H9 (cell line): ENCODE measurements around the gene SCTR. TPM values are rescaled to one million over a fixed set of nuclear protein-coding genes. Genes with fewer than 3 reads are reported as not detected.

Experiments
- DNase-seq: peaks from one replicate; pipeline ENCODE4 v3.0.0-alpha.2; 2017
- H2AFZ ChIP-seq: one replicate; pipeline ENCODE4 v1.6.1; 2013; ENCODE audit warnings: mild to moderate bottlenecking, low read length, control low read depth, moderate library complexity
- H2AK5ac ChIP-seq: 2 replicates; pipeline ENCODE4 v1.6.1; 2013; ENCODE audit warnings: low read length, control low read depth, mixed read lengths; ENCODE audit not compliant: insufficient read length
- H2BK120ac ChIP-seq: one replicate; pipeline ENCODE4 v1.6.1; 2013; ENCODE audit warnings: low read depth, mild to moderate bottlenecking, low read length, control low read depth, inconsistent platforms; ENCODE audit not compliant: poor library complexity, severe bottlenecking
- H2BK12ac ChIP-seq: 2 replicates; pipeline ENCODE4 v1.6.1; 2013; ENCODE audit warnings: low read length, control low read depth, mixed read lengths, low read depth; ENCODE audit not compliant: insufficient read length
- H2BK15ac ChIP-seq: 2 replicates; pipeline ENCODE4 v1.6.1; 2013; ENCODE audit warnings: low read depth, low read length, control low read depth
- H2BK20ac ChIP-seq: one replicate; pipeline ENCODE4 v1.6.1; 2013; ENCODE audit warnings: low read depth, mild to moderate bottlenecking, low read length, control low read depth, inconsistent platforms; ENCODE audit not compliant: poor library complexity, severe bottlenecking
- H2BK5ac ChIP-seq: 2 replicates; pipeline ENCODE4 v1.6.1; 2013; ENCODE audit warnings: low read length, control low read depth, mixed read lengths; ENCODE audit not compliant: insufficient read length
- H3K14ac ChIP-seq: 2 replicates; pipeline ENCODE4 v1.6.1; 2013; ENCODE audit warnings: low read length, control low read depth; ENCODE audit not compliant: insufficient read depth
- H3K18ac ChIP-seq: 2 replicates; pipeline ENCODE4 v1.6.1; 2013; ENCODE audit warnings: low read depth, mild to moderate bottlenecking, mixed read lengths, low read length, control low read depth; ENCODE audit not compliant: insufficient read length
- H3K23ac ChIP-seq: 2 replicates; pipeline ENCODE4 v1.6.1; 2013; ENCODE audit warnings: low read length, control low read depth, mixed read lengths, low read depth; ENCODE audit not compliant: insufficient read length
- H3K23me2 ChIP-seq: 2 replicates; pipeline ENCODE4 v1.6.1; 2013; ENCODE audit warnings: low read depth, mild to moderate bottlenecking, mixed read lengths, low read length, control low read depth; ENCODE audit not compliant: insufficient read length, poor library complexity, severe bottlenecking
- H3K27ac ChIP-seq: 2 replicates; pipeline ENCODE4 v1.5.1; 2013; ENCODE audit warnings: low read length, control low read depth, mixed read lengths, low read depth; ENCODE audit not compliant: insufficient read length
- H3K27me3 ChIP-seq: 2 replicates; pipeline ENCODE4 v1.6.1; 2013; ENCODE audit warnings: low read length, control low read depth, inconsistent platforms; ENCODE audit not compliant: insufficient read depth
- H3K4ac ChIP-seq: 2 replicates; pipeline ENCODE4 v1.6.1; 2013; ENCODE audit warnings: low read depth, mild to moderate bottlenecking, control low read depth, inconsistent platforms, low read length, moderate library complexity
- H3K4me1 ChIP-seq: 2 replicates; pipeline ENCODE4 v1.6.1; 2013; ENCODE audit warnings: low read length, control low read depth, inconsistent platforms; ENCODE audit not compliant: insufficient read depth
- H3K4me2 ChIP-seq: 2 replicates; pipeline ENCODE4 v1.6.1; 2013; ENCODE audit warnings: low read length, control low read depth, mixed read lengths; ENCODE audit not compliant: insufficient read length, insufficient read depth
- H3K56ac ChIP-seq: 2 replicates; pipeline ENCODE4 v1.6.1; 2013; ENCODE audit warnings: low read depth, mild to moderate bottlenecking, mixed read lengths, low read length, control low read depth; ENCODE audit not compliant: insufficient read length
- H3K79me1 ChIP-seq: 2 replicates; pipeline ENCODE4 v1.6.1; 2013; ENCODE audit warnings: low read depth, mild to moderate bottlenecking, moderate library complexity, low read length, control low read depth, inconsistent platforms; ENCODE audit not compliant: insufficient read depth, poor library complexity, severe bottlenecking
- H3K79me2 ChIP-seq: 2 replicates; pipeline ENCODE4 v1.6.1; 2013; ENCODE audit warnings: low read length, control low read depth, inconsistent platforms; ENCODE audit not compliant: insufficient read depth
- H3K9ac ChIP-seq: 2 replicates; pipeline ENCODE4 v1.6.1; 2013; ENCODE audit warnings: low read length, control low read depth, mixed read lengths; ENCODE audit not compliant: insufficient read length; ENCODE audit errors: extremely low read depth
- H3K9me3 ChIP-seq: one replicate; pipeline ENCODE4 v1.6.1; 2013; ENCODE audit warnings: low read depth, low read length, inconsistent platforms; ENCODE audit not compliant: control insufficient read depth
- H3T11ph ChIP-seq: one replicate; pipeline ENCODE4 v1.6.1; 2013; ENCODE audit warnings: mild to moderate bottlenecking, low read length, control low read depth, inconsistent platforms
- H4K20me1 ChIP-seq: one replicate; pipeline ENCODE4 v1.6.1; 2013; ENCODE audit not compliant: control insufficient read depth, insufficient read length, insufficient read depth
- H4K5ac ChIP-seq: 2 replicates; pipeline ENCODE4 v1.6.1; 2013; ENCODE audit warnings: low read depth, mild to moderate bottlenecking, mixed read lengths, low read length, control low read depth; ENCODE audit not compliant: insufficient read length
- H4K8ac ChIP-seq: replicated peaks from 2 replicates; pipeline ENCODE4 v1.6.1; 2013; ENCODE audit warnings: low read length, control low read depth, mixed read lengths, low read depth; ENCODE audit not compliant: insufficient read length
- H4K91ac ChIP-seq: 2 replicates; pipeline ENCODE4 v1.6.1; 2013; ENCODE audit warnings: low read depth, mild to moderate bottlenecking, moderate library complexity, mixed read lengths, low read length, control low read depth; ENCODE audit not compliant: insufficient read length
- H3K27ac Mint-ChIP-seq, 3 experiments: 2 replicates in 2 of 3; 3 replicates in 1 of 3; pipeline ENCODE4 v1.8.0; 2020 to 2021; ENCODE audit warnings: mixed read lengths in 3 of 3, mild to moderate bottlenecking in 1 of 3, moderate library complexity in 1 of 3
- H3K27me3 Mint-ChIP-seq: 2 replicates; pipeline ENCODE4 v1.8.0; 2021; ENCODE audit warnings: low read depth, mild to moderate bottlenecking, moderate library complexity, mixed read lengths
- H3K36me3 Mint-ChIP-seq, 3 experiments: 2 replicates in 2 of 3; 3 replicates in 1 of 3; pipeline ENCODE4 v1.8.0; 2020 to 2021; ENCODE audit warnings: low read depth in 3 of 3, mixed read lengths in 3 of 3; ENCODE audit not compliant: insufficient read depth in 1 of 3
- H3K4me1 Mint-ChIP-seq, 2 experiments: 2 replicates each; pipeline ENCODE4 v1.8.0; 2020; ENCODE audit warnings: mixed read lengths in 2 of 2
- H3K4me3 Mint-ChIP-seq, 2 experiments: 2 replicates in 1 of 2; 3 replicates in 1 of 2; pipeline ENCODE4 v1.8.0; 2020 to 2021; ENCODE audit warnings: mild to moderate bottlenecking in 2 of 2, mixed read lengths in 2 of 2, moderate library complexity in 1 of 2
- H3K9me3 Mint-ChIP-seq, 2 experiments: 2 replicates in 1 of 2; 3 replicates in 1 of 2; pipeline ENCODE4 v1.8.0; 2020; ENCODE audit warnings: mild to moderate bottlenecking in 2 of 2, mixed read lengths in 2 of 2, moderate library complexity in 1 of 2
- WGBS: extraction: QIAGEN DNeasy Blood & Tissue Kit; methylation state at CpG from one replicate; pipeline ENCODE4 v1.1.7; 2013; ENCODE audit warnings: missing lambda C conversion rate, low lambda C conversion rate, mixed read lengths; ENCODE audit not compliant: insufficient read length; ENCODE audit errors: extremely low coverage; 5-methylcytosine and 5-hydroxymethylcytosine counted together
- total RNA-seq: library from RNA; stranded (reverse); gene quantifications from 2 replicates; pipeline ENCODE4 v1.2.1, GENCODE V29; 2021
- TF ChIP-seq, protein P1 (sequence below): fragments of 200-600 bp; sonication (generic); conservative IDR thresholded peaks from 3 replicates; pipeline ENCODE4 v1.8.0; 2021; ENCODE audit warnings: antibody characterized with exemption, mild to moderate bottlenecking

Gene SCTR
- total RNA-seq, 1 experiment from 2014 or later: not detected

DNA sequence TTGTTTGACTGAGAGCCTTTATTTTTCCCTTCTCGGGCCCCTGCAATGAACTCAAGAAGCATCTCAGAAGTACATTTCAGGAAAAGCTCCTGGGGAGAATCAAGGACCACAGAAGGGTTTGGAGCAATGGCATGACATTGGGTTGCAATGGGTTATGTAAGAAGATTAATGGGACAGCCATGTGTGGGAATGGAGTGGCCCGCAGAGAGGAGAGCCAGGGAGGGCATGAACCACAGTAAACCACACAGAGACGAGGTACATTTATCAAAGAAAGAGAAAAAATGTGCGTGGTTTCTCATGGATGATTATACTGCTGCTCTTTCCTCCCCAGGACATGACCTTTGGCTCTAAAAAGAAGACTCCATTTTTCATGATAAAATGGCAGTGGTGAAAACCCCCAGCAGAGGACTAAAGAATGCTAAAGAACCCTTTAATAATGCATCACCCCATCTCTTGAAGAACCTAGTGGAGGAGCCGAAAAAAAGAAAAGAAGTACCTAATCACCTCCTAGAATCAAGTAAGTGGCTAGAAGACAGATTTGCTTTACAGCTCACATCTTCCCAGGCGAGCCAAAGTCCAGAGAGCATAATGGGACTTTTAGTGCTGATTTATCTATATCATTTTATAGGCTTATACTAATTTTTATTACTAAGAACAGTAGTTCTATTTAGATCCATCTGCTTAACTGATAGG lies 21.6 kb upstream of the SCTR start:
- H3K23ac ChIP-seq: no peak overlapping the region
- H3K79me1 ChIP-seq: no peaks in the 10 kb centered on the region
- H2BK15ac ChIP-seq: no peak overlapping the region
- H4K5ac ChIP-seq: no peak overlapping the region
- no peaks in the 10 kb centered on the region for H3K4me1 ChIP-seq
- TF ChIP-seq, protein P1, sequence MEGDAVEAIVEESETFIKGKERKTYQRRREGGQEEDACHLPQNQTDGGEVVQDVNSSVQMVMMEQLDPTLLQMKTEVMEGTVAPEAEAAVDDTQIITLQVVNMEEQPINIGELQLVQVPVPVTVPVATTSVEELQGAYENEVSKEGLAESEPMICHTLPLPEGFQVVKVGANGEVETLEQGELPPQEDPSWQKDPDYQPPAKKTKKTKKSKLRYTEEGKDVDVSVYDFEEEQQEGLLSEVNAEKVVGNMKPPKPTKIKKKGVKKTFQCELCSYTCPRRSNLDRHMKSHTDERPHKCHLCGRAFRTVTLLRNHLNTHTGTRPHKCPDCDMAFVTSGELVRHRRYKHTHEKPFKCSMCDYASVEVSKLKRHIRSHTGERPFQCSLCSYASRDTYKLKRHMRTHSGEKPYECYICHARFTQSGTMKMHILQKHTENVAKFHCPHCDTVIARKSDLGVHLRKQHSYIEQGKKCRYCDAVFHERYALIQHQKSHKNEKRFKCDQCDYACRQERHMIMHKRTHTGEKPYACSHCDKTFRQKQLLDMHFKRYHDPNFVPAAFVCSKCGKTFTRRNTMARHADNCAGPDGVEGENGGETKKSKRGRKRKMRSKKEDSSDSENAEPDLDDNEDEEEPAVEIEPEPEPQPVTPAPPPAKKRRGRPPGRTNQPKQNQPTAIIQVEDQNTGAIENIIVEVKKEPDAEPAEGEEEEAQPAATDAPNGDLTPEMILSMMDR: no peak
- H3K27me3 Mint-ChIP-seq: peaks cover 30% of the 10 kb centered on the region
- H3K79me2 ChIP-seq: no peaks in the 10 kb centered on the region
- no peak overlapping the region for H3K4me2 ChIP-seq
- no peaks in the 10 kb centered on the region for H3K36me3 Mint-ChIP-seq
- no peak overlapping the region for H3K18ac ChIP-seq
- DNase-seq: no peak
- no peak overlapping the region for H3K14ac ChIP-seq
- no peak overlapping the region for H2BK120ac ChIP-seq
- no peak overlapping the region for H2BK20ac ChIP-seq
- H3K9me3 Mint-ChIP-seq: no peaks in the 10 kb centered on the region; a peak in 1 of 5 replicates
- H3K9ac ChIP-seq: no peak overlapping the region
- no peak overlapping the region for H2BK12ac ChIP-seq
- H3K9me3 ChIP-seq: no peaks in the 10 kb centered on the region
- H3K4ac ChIP-seq: no peak overlapping the region
- peaks cover 7% of the 10 kb centered on the region for H3K23me2 ChIP-seq
- no peak overlapping the region for H2BK5ac ChIP-seq
- WGBS: no CpG with 5 or more reads among the region's 6 CpGs
- no peak overlapping the region for H3K56ac ChIP-seq
- no peak overlapping the region for H2AK5ac ChIP-seq
- H4K8ac ChIP-seq: no peak overlapping the region
- H2AFZ ChIP-seq: no peak overlapping the region
- no peak overlapping the region for H3K27ac ChIP-seq
- peaks cover 12 to 19% of the 10 kb centered on the region in 2 experiments for H3K4me1 Mint-ChIP-seq
- no peak overlapping the region for H3T11ph ChIP-seq
- no peaks in the 10 kb centered on the region for H4K20me1 ChIP-seq
- no peak overlapping the region for H3K27ac Mint-ChIP-seq
- H3K27me3 ChIP-seq: no peaks in the 10 kb centered on the region; the same call in 1 of the 2 replicates
- H4K91ac ChIP-seq: no peak overlapping the region
- H3K4me3 Mint-ChIP-seq: no peak overlapping the region
